Fibroblast of skin of right quadriceps (primary cell): ENCODE results near the gene LAT.
A peak's percentile ranks its signal among the peaks of the same experiment; 100 is the strongest.
"Not testable (repeated sequence)": the region's sequence is repeated elsewhere in the genome, so short reads cannot be mapped to it uniquely, and the experiment has no call there.

Source experiments
- DNase-seq: peaks from one replicate; pipeline ENCODE4 v3.0.0-alpha.2; 2013

LAT gene

GRCh38 chr16:28980330-28980729 lies 4.5 kb upstream of the LAT start:
- not testable (repeated sequence) for DNase-seq

DNA sequence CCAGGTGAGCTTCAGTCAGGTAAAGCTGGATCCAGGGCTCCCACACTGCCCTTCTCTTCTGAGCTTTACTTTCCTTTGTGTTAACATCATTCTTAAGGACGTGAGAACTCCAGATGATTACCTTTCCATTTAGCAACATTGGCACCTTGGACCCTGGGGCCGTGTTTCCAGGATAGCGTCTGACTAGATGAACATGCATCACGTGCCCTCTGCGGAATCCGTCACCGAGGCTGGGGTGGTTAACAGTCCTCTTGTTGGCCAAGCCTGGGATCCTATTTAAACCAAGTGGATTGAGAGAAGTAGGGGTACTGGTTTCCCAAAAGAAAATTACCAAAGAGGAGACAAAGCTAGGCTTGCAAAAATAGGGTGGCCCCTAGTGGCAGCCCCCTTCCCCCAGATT lies 3.9 kb upstream of the LAT start:
- DNase-seq, result no peak

GRCh38 chr16:28981517-28981916 lies 3.3 kb upstream of the LAT start:
- no peak for DNase-seq

DNA sequence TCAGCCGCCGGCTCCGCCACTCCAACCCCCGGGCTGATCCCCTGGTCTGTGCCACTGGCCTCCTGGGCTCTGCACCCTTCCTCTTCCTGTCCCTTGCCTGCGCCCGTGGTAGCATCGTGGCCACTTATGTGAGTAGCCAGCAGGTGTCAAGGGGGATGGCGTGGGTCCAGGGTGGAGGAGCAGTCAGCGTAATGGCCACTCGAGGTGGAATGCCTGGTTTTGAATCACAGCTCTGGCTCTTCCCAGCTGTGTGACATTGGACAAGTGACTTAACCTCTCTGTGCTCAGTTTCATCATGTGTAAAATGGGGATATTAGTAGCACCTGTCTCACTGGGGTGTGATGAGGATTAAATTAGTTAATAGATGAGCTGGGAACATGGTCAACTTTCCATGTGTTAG lies 2.4 kb upstream of the LAT start:
- no peak for DNase-seq

- DNase-seq, result no peak
Measured at GRCh38 chr16:28982949-28983348, 1.9 kb upstream of the LAT start.

DNA sequence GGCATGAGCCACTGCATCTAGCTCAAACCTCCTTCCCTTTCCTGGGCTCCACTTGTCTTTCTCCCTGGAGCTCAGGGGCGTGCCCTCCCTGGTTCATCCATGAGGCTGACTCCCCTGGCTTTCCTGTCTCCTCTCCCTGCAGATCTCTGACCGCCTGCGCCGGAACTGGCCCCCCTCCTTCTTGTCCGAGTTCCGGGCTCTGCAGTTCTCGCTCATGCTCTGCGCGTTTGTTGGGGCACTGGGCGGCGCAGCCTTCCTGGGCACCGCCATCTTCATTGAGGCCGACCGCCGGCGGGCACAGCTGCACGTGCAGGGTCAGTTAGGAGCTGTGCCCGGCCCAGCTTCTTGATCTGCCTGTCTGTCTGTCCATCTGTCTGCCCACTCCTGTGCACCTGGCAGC lies 1.2 kb upstream of the LAT start:
- DNase-seq, result no peak

DNA sequence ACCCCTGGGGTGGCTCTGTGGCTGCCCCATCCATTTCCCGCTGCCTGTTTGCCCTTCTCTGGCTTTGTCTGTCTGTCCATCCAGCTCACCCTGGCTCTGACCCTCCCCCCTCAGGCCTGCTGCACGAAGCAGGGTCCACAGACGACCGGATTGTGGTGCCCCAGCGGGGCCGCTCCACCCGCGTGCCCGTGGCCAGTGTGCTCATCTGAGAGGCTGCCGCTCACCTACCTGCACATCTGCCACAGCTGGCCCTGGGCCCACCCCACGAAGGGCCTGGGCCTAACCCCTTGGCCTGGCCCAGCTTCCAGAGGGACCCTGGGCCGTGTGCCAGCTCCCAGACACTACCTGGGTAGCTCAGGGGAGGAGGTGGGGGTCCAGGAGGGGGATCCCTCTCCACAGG lies 761 bp upstream of the LAT start:
- no peak for DNase-seq

GRCh38 chr16:28985211-28986041 lies 574 bp downstream of the LAT start:
- no peak for DNase-seq

DNA sequence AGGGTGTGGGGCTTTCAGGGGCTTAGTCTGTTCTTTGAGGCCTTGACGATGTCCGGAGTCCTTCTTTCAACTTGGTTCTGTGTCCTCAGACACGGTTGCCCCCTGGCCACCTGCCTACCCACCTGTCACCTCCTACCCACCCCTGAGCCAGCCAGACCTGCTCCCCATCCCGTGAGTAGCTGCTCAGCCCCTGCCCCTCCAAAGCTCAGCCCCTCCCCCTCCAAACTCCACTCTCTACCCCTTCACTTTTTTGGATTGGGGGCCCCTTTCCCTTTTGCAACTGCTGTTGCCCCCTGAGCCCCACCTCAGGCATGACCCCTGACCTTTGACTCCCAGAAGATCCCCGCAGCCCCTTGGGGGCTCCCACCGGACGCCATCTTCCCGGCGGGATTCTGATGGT lies 1.2 kb downstream of the LAT start:
- no peak for DNase-seq

DNA sequence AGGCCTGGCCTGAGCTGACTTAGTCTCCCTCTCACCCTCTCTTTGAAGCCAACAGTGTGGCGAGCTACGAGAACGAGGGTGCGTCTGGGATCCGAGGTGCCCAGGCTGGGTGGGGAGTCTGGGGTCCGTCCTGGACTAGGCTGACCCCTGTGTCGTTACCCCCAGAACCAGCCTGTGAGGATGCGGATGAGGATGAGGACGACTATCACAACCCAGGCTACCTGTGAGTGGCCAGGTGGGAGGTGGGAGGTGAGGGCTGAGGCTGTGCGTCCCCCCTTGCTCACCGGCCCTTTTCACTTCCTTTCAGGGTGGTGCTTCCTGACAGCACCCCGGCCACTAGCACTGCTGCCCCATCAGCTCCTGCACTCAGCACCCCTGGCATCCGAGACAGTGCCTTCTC lies 1.6 kb downstream of the LAT start:
- no peak for DNase-seq

- no peak for DNase-seq
Measured at GRCh38 chr16:28987170-28987853, 2.5 kb downstream of the LAT start.

- no peak for DNase-seq
Measured at GRCh38 chr16:28989363-28989762, 4.5 kb downstream of the LAT start.

DNA sequence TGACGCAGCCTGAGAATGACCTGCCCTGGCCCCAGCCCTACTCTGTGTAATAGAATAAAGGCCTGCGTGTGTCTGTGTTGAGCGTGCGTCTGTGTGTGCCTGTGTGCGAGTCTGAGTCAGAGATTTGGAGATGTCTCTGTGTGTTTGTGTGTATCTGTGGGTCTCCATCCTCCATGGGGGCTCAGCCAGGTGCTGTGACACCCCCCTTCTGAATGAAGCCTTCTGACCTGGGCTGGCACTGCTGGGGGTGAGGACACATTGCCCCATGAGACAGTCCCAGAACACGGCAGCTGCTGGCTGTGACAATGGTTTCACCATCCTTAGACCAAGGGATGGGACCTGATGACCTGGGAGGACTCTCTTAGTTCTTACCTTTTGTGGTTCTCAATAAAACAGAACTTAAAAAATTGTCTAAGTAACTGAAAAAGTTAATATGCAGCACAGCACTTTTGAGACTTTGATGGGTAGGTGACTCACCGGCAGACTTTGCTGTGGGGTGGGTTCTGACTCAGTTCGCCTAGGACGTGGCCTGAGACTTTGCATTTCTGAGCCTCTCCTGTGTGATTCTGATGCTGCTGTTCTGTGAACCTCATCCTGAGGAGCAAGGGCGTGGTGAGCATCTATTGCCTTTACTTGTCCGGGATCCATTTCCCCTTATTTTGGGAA lies 5.7 kb downstream of the LAT start:
- DNase-seq, result no peak

DNA sequence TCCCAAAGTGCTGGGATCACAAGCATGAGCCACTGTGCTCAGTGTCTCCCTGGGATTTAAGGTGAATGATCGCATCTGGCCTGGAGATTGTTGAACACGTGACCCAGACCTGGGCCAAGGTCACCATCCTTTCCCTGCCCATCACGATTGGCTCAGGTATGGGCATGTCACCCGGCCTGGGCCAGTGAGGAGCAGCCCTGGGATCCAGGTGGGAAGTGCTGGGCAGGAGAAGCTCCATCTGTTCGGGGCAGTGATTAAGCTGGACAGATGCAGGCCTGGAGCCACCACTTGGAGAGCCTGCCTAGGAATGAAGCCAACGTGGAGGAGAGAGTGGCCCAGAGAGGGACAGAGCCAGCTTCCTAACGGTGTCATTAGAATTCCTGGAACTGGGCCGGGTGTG lies 6.8 kb downstream of the LAT start:
- DNase-seq, result no peak

GRCh38 chr16:28992496-28992895 lies 7.6 kb downstream of the LAT start:
- DNase-seq, result no peak

DNA sequence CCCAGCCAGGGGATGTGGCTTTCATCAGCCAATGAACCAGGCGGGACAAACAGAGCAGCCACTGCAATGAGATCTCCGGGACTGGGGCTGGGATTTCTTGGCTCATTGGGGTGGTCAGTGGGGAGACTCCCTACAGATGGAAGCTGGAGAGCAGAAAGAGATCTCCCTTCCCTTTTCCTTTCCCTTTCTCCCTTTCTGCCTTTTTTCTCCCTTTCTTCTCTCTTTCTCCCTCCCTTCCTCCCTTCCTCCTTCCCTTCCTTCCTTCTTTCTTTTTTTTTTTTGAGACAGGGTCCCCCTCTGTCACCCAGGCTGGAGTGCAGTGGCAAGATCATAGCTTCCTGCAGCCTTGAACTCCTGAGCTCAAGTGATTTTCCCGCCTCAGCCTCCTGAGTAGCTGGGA lies 14.0 kb downstream of the LAT start:
- no peak for DNase-seq

DNA sequence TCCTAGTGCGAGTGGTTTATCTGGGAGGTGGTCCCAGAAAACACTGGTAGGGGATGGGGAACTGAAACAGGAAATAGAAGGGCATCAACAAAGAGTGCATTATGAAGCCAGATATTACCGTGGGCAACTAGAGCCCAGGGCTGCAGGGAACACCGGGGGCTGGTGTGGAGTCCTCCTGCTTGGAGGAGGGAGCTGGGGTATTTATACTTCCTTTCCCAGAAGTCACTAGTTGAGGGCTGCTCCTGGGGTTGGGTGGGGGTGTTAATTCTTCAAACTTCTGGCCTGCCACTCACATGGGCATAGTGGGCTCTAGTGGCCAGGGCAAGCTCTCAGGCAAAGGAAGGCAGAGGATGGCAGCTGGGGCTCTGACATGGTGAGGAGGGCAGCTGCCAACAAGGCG lies 14.7 kb downstream of the LAT start:
- no peak for DNase-seq

- DNase-seq, result no peak
Measured at GRCh38 chr16:29000019-29000418, 15.2 kb downstream of the LAT start.

DNA sequence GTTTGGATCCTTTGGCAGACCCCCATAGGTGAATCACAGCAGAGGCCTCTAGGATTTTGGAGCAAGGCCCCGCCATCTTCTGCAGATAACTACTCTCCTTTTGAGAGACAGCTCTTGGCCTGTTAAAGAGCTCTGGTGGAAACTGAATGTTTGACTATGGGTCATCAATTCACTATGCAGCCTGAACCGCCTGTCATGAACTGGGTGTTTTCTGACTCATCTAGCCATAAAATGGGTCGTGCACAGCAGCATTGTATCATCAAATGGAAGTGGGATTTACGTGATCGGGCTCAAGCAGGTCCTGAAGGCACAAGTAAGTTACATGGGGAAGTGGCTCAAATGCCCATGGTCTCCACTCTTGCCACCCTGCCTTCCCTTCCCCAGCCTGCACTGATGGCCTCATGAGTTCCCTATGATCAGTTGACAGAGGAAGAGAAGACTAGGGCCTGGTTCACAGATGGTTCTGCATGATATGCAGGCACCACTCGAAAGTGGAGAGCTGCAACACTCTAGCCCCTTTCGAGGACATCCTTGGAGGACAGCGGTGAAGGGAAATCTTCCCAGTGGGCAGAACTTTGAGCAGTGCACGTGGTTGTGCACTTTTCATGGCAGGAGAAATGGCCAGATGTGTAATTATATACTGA lies 19.8 kb downstream of the LAT start:
- not testable (repeated sequence) for DNase-seq

- peak; percentile 53 for DNase-seq
Measured at GRCh38 chr16:29007730-29008593, 23.1 kb downstream of the LAT start.

GRCh38 chr16:29009050-29009837 lies 24.4 kb downstream of the LAT start:
- DNase-seq, result no peak

GRCh38 chr16:29009838-29010166 lies 24.9 kb downstream of the LAT start:
- DNase-seq, result no peak
